HCT116 (cell line): ENCODE data around the gene ALK. TPM values are rescaled to one million over a fixed set of nuclear protein-coding genes. Genes with fewer than 3 reads are reported as not detected.

ENCODE experiments used
- ATAC-seq: fragments of 200-7000 bp; cut with Tn5 transposase; 2 replicates; pipeline ENCODE4 v1.9.1; 2020; ENCODE audit warnings: mild to moderate bottlenecking, moderate library complexity
- BruUV-seq: library from RNA; stranded (reverse); fragments of 400-500 nt; replicated peaks from 2 replicates; lab custom pipeline; 2021; lab: Mats Ljungman, UMichigan
- CTCF ChIA-PET: fragments of 300-600 bp; sonication (Branson Sonifier 250); formaldehyde crosslinking; loops from one replicate; lab custom pipeline; 2021; ENCODE audit warnings: antibody characterized with exemption; lab: Charles Lee
- POLR2A ChIA-PET: fragments of 300-600, 350-600 bp; sonication (Branson Sonifier 250); formaldehyde crosslinking; loops from one replicate; lab custom pipeline; 2021; ENCODE audit warnings: antibody characterized with exemption; lab: Charles Lee
- RAD21 ChIA-PET, 2 experiments: fragments of 300-600 bp; sonication (Branson Sonifier 250); formaldehyde crosslinking; loops; one replicate each; lab custom pipeline; 2023; ENCODE audit warnings: low total read pairs in 2 of 2; ENCODE audit not compliant: uncharacterized antibody in 2 of 2, unreplicated experiment in 2 of 2, low non-redundant PET in 1 of 2; lab: Charles Lee
- DNase-seq: peaks from one replicate; pipeline ENCODE4 v3.0.0-alpha.2; 2010; ENCODE audit warnings: low read depth, low spot score
- H2AFZ ChIP-seq: fragments of 200-600 bp; shearing (Covaris generic), sonication (generic); 2 replicates; pipeline ENCODE4 v1.6.1; 2017; ENCODE audit warnings: low read depth, mixed run types, mixed read lengths, antibody characterized with exemption, low read length; ENCODE audit not compliant: poor library complexity, severe bottlenecking
- H3K27ac ChIP-seq: 2 replicates; pipeline ENCODE4 v1.5.1; 2012; ENCODE audit warnings: low read depth, low read length
- H3K27me3 ChIP-seq: fragments of 200-600 bp; sonication (generic); 2 replicates; pipeline ENCODE4 v1.6.1; 2016; ENCODE audit warnings: mixed run types, low read length, mixed read lengths; ENCODE audit not compliant: insufficient read depth
- H3K36me3 ChIP-seq, 2 experiments: fragments of 200-500 bp in 1 of 2; fragments of 200-600 bp in 1 of 2; sonication (Bioruptor generic) in 1 of 2; sonication (generic) in 1 of 2; 2 replicates each; pipeline versions ENCODE4 v1.5.1 to v1.6.1; 2014 to 2016; ENCODE audit warnings: low read length in 2 of 2, inconsistent platforms in 1 of 2, mixed read lengths in 1 of 2, mixed run types in 1 of 2; ENCODE audit not compliant: insufficient read depth in 2 of 2, control insufficient read depth in 1 of 2
- H3K4me1 ChIP-seq, 2 experiments: fragments of 200-600 bp in 1 of 2; sonication (generic) in 1 of 2; 2 replicates each; pipeline versions ENCODE4 v1.5.1 to v1.6.1; 2012 to 2017; ENCODE audit warnings: low read length in 2 of 2, inconsistent platforms in 1 of 2, mild to moderate bottlenecking in 1 of 2, mixed read lengths in 1 of 2, mixed run types in 1 of 2, moderate library complexity in 1 of 2; ENCODE audit not compliant: insufficient read depth in 2 of 2, control insufficient read depth in 1 of 2
- H3K4me2 ChIP-seq: fragments of 200-600 bp; sonication (generic); 2 replicates; pipeline ENCODE4 v1.6.1; 2017; ENCODE audit warnings: mixed run types, low read length, mixed read lengths
- H3K4me3 ChIP-seq, 2 experiments: fragments of 200-600 bp in 1 of 2; sonication (generic) in 1 of 2; replicated peaks in 1 of 2; 2 replicates each; pipeline ENCODE4 v1.5.1; 2011 to 2016; ENCODE audit warnings: low read length in 2 of 2, control low read depth in 1 of 2, low read depth in 1 of 2, mild to moderate bottlenecking in 1 of 2, mixed read lengths in 1 of 2, mixed run types in 1 of 2
- H3K79me2 ChIP-seq: fragments of 200-600 bp; sonication (generic); 2 replicates; pipeline ENCODE4 v1.6.1; 2017; ENCODE audit warnings: mild to moderate bottlenecking, mixed run types, low read length, moderate library complexity, mixed read lengths; ENCODE audit not compliant: insufficient read depth
- H3K9ac ChIP-seq: fragments of 200-600 bp; sonication (generic); 2 replicates; pipeline ENCODE4 v1.6.1; 2016; ENCODE audit warnings: low read length, mixed read lengths
- H3K9me2 ChIP-seq: fragments of 200-600 bp; sonication (generic), shearing (Covaris generic); 2 replicates; pipeline ENCODE4 v1.6.1; 2017; ENCODE audit warnings: mixed run types, mild to moderate bottlenecking, moderate library complexity; ENCODE audit not compliant: insufficient read depth
- H3K9me3 ChIP-seq, 2 experiments: fragments of 200-500 bp in 1 of 2; fragments of 200-600 bp in 1 of 2; sonication (Bioruptor generic) in 1 of 2; sonication (generic) in 1 of 2; 2 replicates each; pipeline ENCODE4 v1.6.1; 2014 to 2017; ENCODE audit warnings: low read length in 2 of 2, mixed read lengths in 2 of 2, inconsistent platforms in 1 of 2, low read depth in 1 of 2, mild to moderate bottlenecking in 1 of 2, mixed run types in 1 of 2, moderate library complexity in 1 of 2; ENCODE audit not compliant: control insufficient read depth in 1 of 2, insufficient read depth in 1 of 2
- H4K20me1 ChIP-seq: fragments of 200-600 bp; sonication (generic), shearing (Covaris generic); 2 replicates; pipeline ENCODE4 v1.6.1; 2017; ENCODE audit warnings: mixed run types, mild to moderate bottlenecking, moderate library complexity; ENCODE audit not compliant: insufficient read depth
- EGR1 ChIP-seq: IDR thresholded peaks from 2 replicates; pipeline ENCODE4 v1.6.1; 2012; ENCODE audit warnings: low read depth
- JUND ChIP-seq: IDR thresholded peaks from 2 replicates; pipeline ENCODE4 v1.6.1; 2012
- SRF ChIP-seq: IDR thresholded peaks from 2 replicates; pipeline ENCODE4 v1.6.1; 2012; ENCODE audit warnings: low read depth
- ZBTB33 ChIP-seq: IDR thresholded peaks from 2 replicates; pipeline ENCODE4 v1.6.1; 2011; ENCODE audit warnings: mild to moderate bottlenecking, low read length, moderate library complexity; ENCODE audit not compliant: insufficient replicate concordance; ENCODE audit errors: extremely low read depth
- intact Hi-C: fragments of 100-400 bp; cut with micrococcal nuclease; formaldehyde crosslinking; loops from 2 replicates; pipeline ENCODE4 v1.10.0; 2022
- total RNA-seq: library from RNA; stranded (reverse); gene quantifications from one replicate; pipeline ENCODE4 v1.2.1, GENCODE V29; 2021; ENCODE audit not compliant: unreplicated experiment
- TF ChIP-seq, protein P1 (sequence below): IDR thresholded peaks from 2 replicates; pipeline ENCODE4 v1.6.1; 2012; ENCODE audit warnings: low read depth

The ALK gene
- total RNA-seq, 1 experiment from 2014 or later, result not detected

DNA sequence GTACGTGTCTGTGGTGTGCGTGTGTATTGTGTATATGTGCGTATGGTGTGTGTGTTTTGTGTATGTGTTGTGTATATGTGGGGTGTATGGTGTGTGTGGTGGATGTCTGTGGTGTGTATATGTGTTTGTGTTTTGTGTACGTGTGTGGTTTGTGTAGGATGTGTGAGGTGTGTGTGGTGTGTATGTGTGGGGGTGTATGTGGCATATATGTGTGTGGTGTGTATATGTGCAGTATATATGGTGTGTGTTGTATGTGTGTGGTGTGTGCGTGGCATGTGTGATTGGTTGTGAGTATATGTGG, 704.8 kb downstream of the ALK start:
- no peak overlapping the region for H3K4me2 ChIP-seq
- POLR2A ChIA-PET, result no interaction called here
- no peak overlapping the region for H3K9ac ChIP-seq
- RAD21 ChIA-PET, result no interaction called here
- H3K27me3 ChIP-seq, result no peaks in the 10 kb centered on the region
- CTCF ChIA-PET, result no interaction called here
- H3K27ac ChIP-seq, result no peak overlapping the region
- H3K9me2 ChIP-seq, result no peaks in the 10 kb centered on the region
- no peaks in the 10 kb centered on the region for H3K79me2 ChIP-seq
- H3K4me1 ChIP-seq, result no peaks in the 10 kb centered on the region
- DNase-seq, result no peak
- H2AFZ ChIP-seq, result no peak overlapping the region
- no peak overlapping the region for H3K4me3 ChIP-seq
- intact Hi-C loops, result no loop called here
- no TSS peak for BruUV-seq
- no peak for ATAC-seq
- no peak for TF ChIP-seq EGR1
- no peak for TF ChIP-seq ZBTB33
- TF ChIP-seq JUND, result no peak
- TF ChIP-seq SRF, result no peak
- TF ChIP-seq, protein P1, sequence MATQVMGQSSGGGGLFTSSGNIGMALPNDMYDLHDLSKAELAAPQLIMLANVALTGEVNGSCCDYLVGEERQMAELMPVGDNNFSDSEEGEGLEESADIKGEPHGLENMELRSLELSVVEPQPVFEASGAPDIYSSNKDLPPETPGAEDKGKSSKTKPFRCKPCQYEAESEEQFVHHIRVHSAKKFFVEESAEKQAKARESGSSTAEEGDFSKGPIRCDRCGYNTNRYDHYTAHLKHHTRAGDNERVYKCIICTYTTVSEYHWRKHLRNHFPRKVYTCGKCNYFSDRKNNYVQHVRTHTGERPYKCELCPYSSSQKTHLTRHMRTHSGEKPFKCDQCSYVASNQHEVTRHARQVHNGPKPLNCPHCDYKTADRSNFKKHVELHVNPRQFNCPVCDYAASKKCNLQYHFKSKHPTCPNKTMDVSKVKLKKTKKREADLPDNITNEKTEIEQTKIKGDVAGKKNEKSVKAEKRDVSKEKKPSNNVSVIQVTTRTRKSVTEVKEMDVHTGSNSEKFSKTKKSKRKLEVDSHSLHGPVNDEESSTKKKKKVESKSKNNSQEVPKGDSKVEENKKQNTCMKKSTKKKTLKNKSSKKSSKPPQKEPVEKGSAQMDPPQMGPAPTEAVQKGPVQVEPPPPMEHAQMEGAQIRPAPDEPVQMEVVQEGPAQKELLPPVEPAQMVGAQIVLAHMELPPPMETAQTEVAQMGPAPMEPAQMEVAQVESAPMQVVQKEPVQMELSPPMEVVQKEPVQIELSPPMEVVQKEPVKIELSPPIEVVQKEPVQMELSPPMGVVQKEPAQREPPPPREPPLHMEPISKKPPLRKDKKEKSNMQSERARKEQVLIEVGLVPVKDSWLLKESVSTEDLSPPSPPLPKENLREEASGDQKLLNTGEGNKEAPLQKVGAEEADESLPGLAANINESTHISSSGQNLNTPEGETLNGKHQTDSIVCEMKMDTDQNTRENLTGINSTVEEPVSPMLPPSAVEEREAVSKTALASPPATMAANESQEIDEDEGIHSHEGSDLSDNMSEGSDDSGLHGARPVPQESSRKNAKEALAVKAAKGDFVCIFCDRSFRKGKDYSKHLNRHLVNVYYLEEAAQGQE, result no peak
- no peaks in the 10 kb centered on the region for H4K20me1 ChIP-seq
- no peaks in the 10 kb centered on the region for H3K36me3 ChIP-seq
- no peaks in the 10 kb centered on the region for H3K9me3 ChIP-seq
